ENCODE measurements around the gene UMAD1.
"Not testable (repeated sequence)": the region's sequence is repeated elsewhere in the genome, so short reads cannot be mapped to it uniquely, and the experiment has no call there.

UMAD1 gene

GRCh38 chr7:7805511-7806153 lies 165.1 kb downstream of the UMAD1 start:
- DNase-seq, result no peak

- peak; percentile 40 for DNase-seq
Measured at GRCh38 chr7:7808156-7808555, 167.6 kb downstream of the UMAD1 start.

GRCh38 chr7:7808626-7809025 lies 168.1 kb downstream of the UMAD1 start:
- no peak for DNase-seq

GRCh38 chr7:7810380-7810779 lies 169.8 kb downstream of the UMAD1 start:
- DNase-seq, result no peak

- no peak for DNase-seq
Measured at GRCh38 chr7:7810826-7811225, 170.3 kb downstream of the UMAD1 start.

- peak; percentile 84 for DNase-seq
Measured at GRCh38 chr7:7812112-7812511, 171.6 kb downstream of the UMAD1 start.

- DNase-seq, result no peak
Measured at GRCh38 chr7:7815395-7815794, 174.8 kb downstream of the UMAD1 start.

- DNase-seq, result no peak
Measured at GRCh38 chr7:7816084-7816483, 175.5 kb downstream of the UMAD1 start.

- DNase-seq, result no peak
Measured at GRCh38 chr7:7816816-7817536, 176.4 kb downstream of the UMAD1 start.

- DNase-seq, result no peak
Measured at GRCh38 chr7:7817748-7818147, 177.2 kb downstream of the UMAD1 start.

- not testable (repeated sequence) for DNase-seq
Measured at GRCh38 chr7:7818179-7818578, 177.6 kb downstream of the UMAD1 start.

- no peak for DNase-seq
Measured at GRCh38 chr7:7819442-7820247, 179.1 kb downstream of the UMAD1 start.

- DNase-seq, result no peak
Measured at GRCh38 chr7:7820409-7820808, 179.9 kb downstream of the UMAD1 start.

GRCh38 chr7:7820939-7821338 lies 180.4 kb downstream of the UMAD1 start:
- DNase-seq, result no peak

GRCh38 chr7:7821517-7821916 lies 181.0 kb downstream of the UMAD1 start:
- no peak for DNase-seq

GRCh38 chr7:7825294-7825693 lies 184.7 kb downstream of the UMAD1 start:
- DNase-seq, result not testable (repeated sequence)

- no peak for DNase-seq
Measured at GRCh38 chr7:7829667-7830066, 189.1 kb downstream of the UMAD1 start.

- no peak for DNase-seq
Measured at GRCh38 chr7:7830122-7830878, 189.7 kb downstream of the UMAD1 start.

GRCh38 chr7:7832518-7832917 lies 192.0 kb downstream of the UMAD1 start:
- no peak for DNase-seq

GRCh38 chr7:7834761-7835160 lies 194.2 kb downstream of the UMAD1 start:
- DNase-seq, result no peak

GRCh38 chr7:7841027-7841426 lies 200.5 kb downstream of the UMAD1 start:
- DNase-seq, result no peak

GRCh38 chr7:7843240-7843639 lies 202.7 kb downstream of the UMAD1 start:
- no peak for DNase-seq

- no peak for DNase-seq
Measured at GRCh38 chr7:7843972-7844371, 203.4 kb downstream of the UMAD1 start.

All from NCI-H446 treated with DMSO at 0.1 percent for 48 hours (cell line).